PC-3 (cell line): ENCODE data around the gene ITLN1. TPM values are rescaled to one million over a fixed set of nuclear protein-coding genes. Genes with fewer than 3 reads are reported as not detected.
"Not testable (repeated sequence)": the region's sequence is repeated elsewhere in the genome, so short reads cannot be mapped to it uniquely, and the experiment has no call there.

Experiments used
- ATAC-seq: fragments of 200-7000 bp; cut with Tn5 transposase; 2 replicates; pipeline ENCODE4 v1.9.1; 2020; ENCODE audit warnings: mild to moderate bottlenecking, moderate library complexity
- BruUV-seq: library from RNA; stranded (reverse); fragments of 400-500 nt; replicated peaks from 2 replicates; lab custom pipeline; 2021; lab: Mats Ljungman, UMichigan
- CTCF ChIA-PET: fragments of 300-600 bp; sonication (Branson Sonifier 250); formaldehyde crosslinking; loops from one replicate; lab custom pipeline; 2022; ENCODE audit warnings: antibody characterized with exemption; lab: Charles Lee
- POLR2A ChIA-PET: fragments of 300-600 bp; sonication (Branson Sonifier 250); formaldehyde crosslinking; loops from one replicate; lab custom pipeline; 2022; ENCODE audit warnings: antibody characterized with exemption; ENCODE audit not compliant: unreplicated experiment; lab: Charles Lee
- DNase-seq: peaks from one replicate; pipeline ENCODE4 v3.0.0-alpha.2; 2015
- H2AFZ ChIP-seq: fragments of 300-600 bp; sonication (generic); 2 replicates; pipeline ENCODE4 v1.6.0; 2016; ENCODE audit warnings: antibody characterized with exemption, low read length
- H3F3A ChIP-seq: fragments of 300-600 bp; sonication (generic); one replicate; pipeline ENCODE4 v1.6.0; 2017; ENCODE audit warnings: antibody characterized with exemption, low read length, control low read depth, mild to moderate bottlenecking; ENCODE audit not compliant: unreplicated experiment
- H3K27ac ChIP-seq: fragments of 300-600 bp; sonication (generic); 2 replicates; pipeline ENCODE4 v1.5.1; 2016; ENCODE audit warnings: mild to moderate bottlenecking, low read length
- H3K27me3 ChIP-seq: fragments of 300-600 bp; sonication (generic); 2 replicates; pipeline ENCODE4 v1.6.1; 2016; ENCODE audit warnings: low read length, mixed read lengths
- H3K36me3 ChIP-seq: fragments of 300-600 bp; sonication (generic); 2 replicates; pipeline ENCODE4 v1.6.1; 2016; ENCODE audit warnings: low read depth, mixed run types, low read length, mixed read lengths
- H3K4me1 ChIP-seq: fragments of 300-600 bp; sonication (generic); 2 replicates; pipeline ENCODE4 v1.5.1; 2016; ENCODE audit warnings: low read length; ENCODE audit not compliant: insufficient read depth
- H3K4me2 ChIP-seq: fragments of 300-600 bp; sonication (generic); 2 replicates; pipeline ENCODE4 v1.6.0; 2016; ENCODE audit warnings: low read length
- H3K4me3 ChIP-seq: fragments of 300-600 bp; sonication (generic); 2 replicates; pipeline ENCODE4 v1.5.1; 2016; ENCODE audit warnings: mild to moderate bottlenecking, low read length, mixed read lengths
- H3K79me2 ChIP-seq: fragments of 300-600 bp; sonication (generic); 2 replicates; pipeline ENCODE4 v1.6.1; 2017; ENCODE audit warnings: low read length, mixed read lengths
- H3K9ac ChIP-seq: fragments of 300-600 bp; sonication (generic); 2 replicates; pipeline ENCODE4 v1.6.0; 2016; ENCODE audit warnings: mild to moderate bottlenecking, low read length
- H3K9me2 ChIP-seq: fragments of 300-600 bp; sonication (generic); replicated peaks from 2 replicates; pipeline ENCODE4 v1.6.1; 2016; ENCODE audit warnings: mixed run types, low read length, mixed read lengths
- H3K9me3 ChIP-seq: fragments of 300-600 bp; sonication (generic); 2 replicates; pipeline ENCODE4 v1.6.1; 2016; ENCODE audit warnings: low read length, mixed read lengths
- H4K20me1 ChIP-seq: fragments of 300-600 bp; sonication (generic); 2 replicates; pipeline ENCODE4 v1.6.1; 2016; ENCODE audit warnings: low read length, mixed read lengths
- EZH2 ChIP-seq: fragments of 300-600 bp; sonication (generic); IDR thresholded peaks from one replicate; pipeline ENCODE4 v1.6.1; 2017; ENCODE audit warnings: antibody characterized with exemption, mild to moderate bottlenecking, low read length; ENCODE audit not compliant: unreplicated experiment
- EZH2phosphoT487 ChIP-seq: fragments of 300-600 bp; sonication (generic); IDR thresholded peaks from 2 replicates; pipeline ENCODE4 v1.6.1; 2018; ENCODE audit warnings: mild to moderate bottlenecking, antibody characterized with exemption, low read length, borderline replicate concordance
- intact Hi-C: fragments of 100-400 bp; cut with micrococcal nuclease; formaldehyde crosslinking; loops from 2 replicates; pipeline ENCODE4 v1.9.0; 2023
- total RNA-seq: library from RNA; depleted of rRNA; stranded (reverse); fragments of >200 nt; gene quantifications from 2 replicates; pipeline ENCODE4 v1.2.3, GENCODE V29; 2014
- TF ChIP-seq, protein P1 (sequence below): fragments of 300-600 bp; sonication (generic); conservative IDR thresholded peaks from 2 replicates; pipeline ENCODE4 v1.5.1; 2017; ENCODE audit warnings: antibody characterized with exemption, low read depth, mild to moderate bottlenecking, low read length

ITLN1 gene
- total RNA-seq, 1 experiment from 2014 or later, result not detected

DNA sequence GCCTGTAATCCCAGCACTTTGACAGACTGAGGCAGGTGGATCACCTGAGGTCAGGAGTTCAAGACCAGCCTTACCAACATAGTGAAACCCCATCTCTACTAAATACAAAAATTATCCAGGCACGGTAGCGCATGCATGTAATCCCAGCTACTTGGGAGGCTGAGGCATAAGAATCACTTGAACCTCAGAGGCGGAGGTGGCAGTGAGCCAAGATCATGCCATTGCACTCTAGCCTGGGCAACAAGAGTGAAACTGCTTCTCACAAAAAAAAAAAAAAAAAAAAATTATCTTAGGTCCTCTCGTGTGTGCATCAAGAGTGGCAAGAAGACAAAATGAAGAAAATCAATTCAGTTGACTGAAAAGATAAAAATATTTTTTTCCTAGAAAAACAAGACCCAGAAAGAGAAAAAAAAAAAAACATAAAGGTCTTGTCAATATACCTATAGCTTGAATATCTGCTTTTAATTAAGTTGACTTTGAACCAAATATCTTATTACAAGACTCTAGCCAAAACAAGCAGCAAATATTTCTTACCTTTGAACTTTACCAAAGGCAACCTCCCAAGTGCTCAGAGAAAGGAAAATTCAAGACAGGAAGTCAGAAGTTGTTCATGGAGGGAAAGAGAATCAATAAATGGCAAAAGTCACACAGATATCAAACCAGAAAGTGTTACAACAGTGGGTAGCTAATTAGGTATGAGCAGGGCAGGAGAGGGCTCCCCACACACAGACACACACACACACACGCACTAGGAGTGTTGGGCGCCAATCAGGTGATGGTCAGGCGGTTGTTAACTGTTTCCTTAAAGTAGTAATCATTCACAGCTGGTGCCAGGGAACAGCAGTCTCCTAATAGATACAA lies 40.0 kb upstream of the ITLN1 start:
- ChIA-PET POLR2A (no interaction called here), CTCF (interaction anchor here (0.6 kb wide), 1 partner anchor 148 kb away, joined by 3 read pairs; no protein-coding TSS in a partner anchor)
- no peaks in the 10 kb centered on the region for H3F3A ChIP-seq
- H3K4me3 ChIP-seq, result no peak overlapping the region
- no peaks in the 10 kb centered on the region for H3K79me2 ChIP-seq
- no peaks in the 10 kb centered on the region for H4K20me1 ChIP-seq
- no peak for DNase-seq
- no TSS peak for BruUV-seq
- H3K27ac ChIP-seq, result no peak overlapping the region
- H2AFZ ChIP-seq, result no peak overlapping the region
- no peak overlapping the region for H3K4me2 ChIP-seq
- no peaks in the 10 kb centered on the region for H3K4me1 ChIP-seq
- intact Hi-C loops, result no loop called here
- no peaks in the 10 kb centered on the region for H3K36me3 ChIP-seq
- no peak overlapping the region for H3K9ac ChIP-seq
- TF ChIP-seq, protein P1, sequence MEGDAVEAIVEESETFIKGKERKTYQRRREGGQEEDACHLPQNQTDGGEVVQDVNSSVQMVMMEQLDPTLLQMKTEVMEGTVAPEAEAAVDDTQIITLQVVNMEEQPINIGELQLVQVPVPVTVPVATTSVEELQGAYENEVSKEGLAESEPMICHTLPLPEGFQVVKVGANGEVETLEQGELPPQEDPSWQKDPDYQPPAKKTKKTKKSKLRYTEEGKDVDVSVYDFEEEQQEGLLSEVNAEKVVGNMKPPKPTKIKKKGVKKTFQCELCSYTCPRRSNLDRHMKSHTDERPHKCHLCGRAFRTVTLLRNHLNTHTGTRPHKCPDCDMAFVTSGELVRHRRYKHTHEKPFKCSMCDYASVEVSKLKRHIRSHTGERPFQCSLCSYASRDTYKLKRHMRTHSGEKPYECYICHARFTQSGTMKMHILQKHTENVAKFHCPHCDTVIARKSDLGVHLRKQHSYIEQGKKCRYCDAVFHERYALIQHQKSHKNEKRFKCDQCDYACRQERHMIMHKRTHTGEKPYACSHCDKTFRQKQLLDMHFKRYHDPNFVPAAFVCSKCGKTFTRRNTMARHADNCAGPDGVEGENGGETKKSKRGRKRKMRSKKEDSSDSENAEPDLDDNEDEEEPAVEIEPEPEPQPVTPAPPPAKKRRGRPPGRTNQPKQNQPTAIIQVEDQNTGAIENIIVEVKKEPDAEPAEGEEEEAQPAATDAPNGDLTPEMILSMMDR, result no peak
- TF ChIP-seq EZH2phosphoT487 (no peak), EZH2 (no peak)
- H3K9me3 ChIP-seq, result no peaks in the 10 kb centered on the region
- H3K9me2 ChIP-seq, result no peaks in the 10 kb centered on the region
- no peak for ATAC-seq
- H3K27me3 ChIP-seq, result no peaks in the 10 kb centered on the region

DNA sequence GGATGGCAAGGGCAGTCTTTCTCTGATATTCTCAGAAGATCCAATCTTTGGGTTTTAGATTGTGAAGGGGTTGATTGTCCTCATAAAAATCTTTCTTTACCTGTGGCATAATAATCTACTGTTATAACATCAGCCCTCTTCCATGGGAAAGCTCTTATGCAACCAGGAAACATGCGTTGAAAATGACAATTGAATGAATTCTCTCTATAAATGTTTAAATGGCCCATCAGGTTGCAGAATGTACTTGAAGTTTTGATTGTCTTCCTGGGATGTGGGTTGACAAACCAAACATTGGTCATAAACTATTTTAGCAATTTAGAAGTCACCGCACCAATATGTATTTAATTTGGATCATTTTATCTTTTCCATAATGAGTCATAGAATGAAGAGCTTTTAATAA lies 31.7 kb upstream of the ITLN1 start:
- intact Hi-C loops, result loop anchor here (2.0 kb wide), 2 partner anchors 26 to 34 kb away; no protein-coding TSS in a partner anchor
- H4K20me1 ChIP-seq, result no peaks in the 10 kb centered on the region
- peak overlapping the region; percentile 70 for H3K4me2 ChIP-seq
- no peak overlapping the region for H2AFZ ChIP-seq
- H3K4me1 ChIP-seq, result peaks cover 19% of the 10 kb centered on the region
- peak; percentile 94 for ATAC-seq
- H3K9me3 ChIP-seq, result no peaks in the 10 kb centered on the region
- H3K4me3 ChIP-seq, result no peak overlapping the region
- no peaks in the 10 kb centered on the region for H3K36me3 ChIP-seq
- H3K79me2 ChIP-seq, result no peaks in the 10 kb centered on the region
- TF ChIP-seq EZH2 (no peak), EZH2phosphoT487 (no peak)
- TF ChIP-seq, protein P1, result no peak
- ChIA-PET POLR2A (interaction anchor here (0.7 kb wide), 1 partner anchor 129 kb away, joined by 3 read pairs; no protein-coding TSS in a partner anchor), CTCF (no interaction called here)
- no peaks in the 10 kb centered on the region for H3K27me3 ChIP-seq
- H3K9ac ChIP-seq, result peak overlapping the region; percentile 61; the same call in 1 of the 2 replicates
- no TSS peak for BruUV-seq
- no peaks in the 10 kb centered on the region for H3K9me2 ChIP-seq
- H3F3A ChIP-seq, result peaks cover 11% of the 10 kb centered on the region
- H3K27ac ChIP-seq, result peak overlapping the region; percentile 94
- peak; percentile 98 for DNase-seq

DNA sequence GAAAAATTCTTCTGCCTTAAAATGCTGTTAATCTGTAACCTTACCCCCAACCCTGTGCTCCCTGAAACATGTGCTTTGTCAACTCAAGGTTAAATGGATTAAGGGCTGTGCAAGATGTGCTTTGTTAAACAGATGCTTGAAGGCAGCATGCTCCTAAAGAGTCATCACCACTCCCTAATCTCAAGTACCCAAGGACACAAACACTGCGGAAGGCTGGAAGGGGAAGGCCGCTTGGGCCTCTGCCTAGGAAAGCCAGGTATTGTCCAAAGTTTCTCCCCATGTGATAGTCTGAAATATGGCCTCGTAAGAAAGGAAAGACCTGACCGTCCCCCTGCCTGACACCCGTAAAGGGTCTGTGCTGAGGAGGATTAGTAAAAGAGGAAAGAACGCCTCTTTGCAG lies 28.2 kb upstream of the ITLN1 start:
- BruUV-seq, H2AFZ ChIP-seq, H3K9me2 ChIP-seq, intact Hi-C loops, H3K27ac ChIP-seq, H4K20me1 ChIP-seq, POLR2A ChIA-PET, H3K4me2 ChIP-seq, H3K9ac ChIP-seq, ATAC-seq, DNase-seq, H3K36me3 ChIP-seq, H3K79me2 ChIP-seq, H3K9me3 ChIP-seq, H3K4me3 ChIP-seq, CTCF ChIA-PET, H3K27me3 ChIP-seq: not testable (repeated sequence)
- H3F3A ChIP-seq, result peaks cover 11% of the 10 kb centered on the region
- peaks cover 19% of the 10 kb centered on the region for H3K4me1 ChIP-seq
